CD14-positive monocyte (primary cell): ENCODE data around the gene SHROOM1. TPM values are rescaled to one million over a fixed set of nuclear protein-coding genes. Genes with fewer than 3 reads are reported as not detected.

Experiments used
- DNase-seq, 3 donors: peaks; one replicate each; pipeline ENCODE4 v3.0.0-alpha.2; 2011 to 2022
- H2AFZ ChIP-seq: 2 replicates; pipeline ENCODE4 v1.6.0; 2012; ENCODE audit warnings: mild to moderate bottlenecking, low read depth, low read length, inconsistent platforms; ENCODE audit not compliant: insufficient read depth, poor library complexity, severe bottlenecking
- H3K27ac ChIP-seq, 2 donors: 1 replicate in 1 of 2; 2 replicates in 1 of 2; pipeline ENCODE4 v1.5.1; 2012 to 2013; ENCODE audit warnings: low read length in 2 of 2, control low read depth in 1 of 2, inconsistent platforms in 1 of 2, low read depth in 1 of 2, mild to moderate bottlenecking in 1 of 2
- H3K27me3 ChIP-seq, 2 donors: one replicate each; pipeline versions ENCODE4 v1.6.0 to v1.6.1; 2011 to 2013; ENCODE audit warnings: low read length in 2 of 2; ENCODE audit not compliant: control insufficient read depth in 2 of 2, insufficient read depth in 2 of 2
- H3K36me3 ChIP-seq, 2 donors: replicated peaks in 1 of 2; 1 replicate in 1 of 2; 2 replicates in 1 of 2; pipeline versions ENCODE4 v1.5.1 to v1.6.1; 2012 to 2013; ENCODE audit warnings: low read length in 2 of 2, control low read depth in 1 of 2, inconsistent platforms in 1 of 2, mild to moderate bottlenecking in 1 of 2; ENCODE audit not compliant: insufficient read depth in 2 of 2, control insufficient read depth in 1 of 2
- H3K4me1 ChIP-seq, 2 donors: 1 replicate in 1 of 2; 2 replicates in 1 of 2; pipeline versions ENCODE4 v1.5.1 to v1.6.1; 2012 to 2013; ENCODE audit warnings: low read length in 2 of 2, control low read depth in 1 of 2, inconsistent platforms in 1 of 2, mild to moderate bottlenecking in 1 of 2, moderate library complexity in 1 of 2; ENCODE audit not compliant: insufficient read depth in 2 of 2, control insufficient read depth in 1 of 2
- H3K4me2 ChIP-seq: replicated peaks from 2 replicates; pipeline ENCODE3; 2012; ENCODE audit warnings: low read length, moderate library complexity, mild to moderate bottlenecking; ENCODE audit not compliant: poor library complexity, severe bottlenecking; ENCODE audit errors: extremely low read depth
- H3K4me3 ChIP-seq, 3 experiments: fragments of 200-600 bp in 1 of 3; sonication (generic) in 1 of 3; replicated peaks in 1 of 3; 1 replicate in 2 of 3; 2 replicates in 1 of 3; pipeline ENCODE4 v1.5.1; 2011 to 2013; ENCODE audit warnings: low read length in 3 of 3, mild to moderate bottlenecking in 3 of 3, control low read depth in 2 of 3, low read depth in 2 of 3, inconsistent platforms in 1 of 3, moderate library complexity in 1 of 3
- H3K79me2 ChIP-seq: 2 replicates; pipeline ENCODE4 v1.6.0; 2012; ENCODE audit warnings: mild to moderate bottlenecking, control low read depth, inconsistent platforms, low read length, moderate library complexity; ENCODE audit not compliant: insufficient read depth
- H3K9ac ChIP-seq: 2 replicates; pipeline ENCODE4 v1.6.0; 2017; ENCODE audit warnings: low read length, mild to moderate bottlenecking; ENCODE audit not compliant: insufficient read depth, poor library complexity, severe bottlenecking
- H3K9me3 ChIP-seq, 2 donors: replicated peaks in 1 of 2; 1 replicate in 1 of 2; 2 replicates in 1 of 2; pipeline versions ENCODE4 v1.5.1 to v1.6.1; 2012 to 2013; ENCODE audit warnings: low read length in 2 of 2, control low read depth in 1 of 2; ENCODE audit not compliant: control insufficient read depth in 1 of 2, insufficient read depth in 1 of 2
- H4K20me1 ChIP-seq: 2 replicates; pipeline ENCODE4 v1.6.0; 2012; ENCODE audit warnings: mild to moderate bottlenecking, low read length, control low read depth, moderate library complexity; ENCODE audit not compliant: insufficient read depth
- H3K27ac Mint-ChIP-seq, 7 donors: one replicate each; pipeline ENCODE4 v1.8.0; 2020; ENCODE audit warnings: mild to moderate bottlenecking in 7 of 7, mixed read lengths in 7 of 7, moderate library complexity in 6 of 7, inconsistent platforms in 2 of 7
- H3K27me3 Mint-ChIP-seq, 3 donors: one replicate each; pipeline ENCODE4 v1.8.0; 2021 to 2022; ENCODE audit warnings: low read depth in 3 of 3, mild to moderate bottlenecking in 3 of 3, mixed read lengths in 3 of 3, moderate library complexity in 3 of 3, inconsistent platforms in 1 of 3
- H3K36me3 Mint-ChIP-seq, 2 donors: one replicate each; pipeline ENCODE4 v1.8.0; 2020; ENCODE audit warnings: mixed read lengths in 2 of 2, inconsistent platforms in 1 of 2, mild to moderate bottlenecking in 1 of 2
- H3K4me1 Mint-ChIP-seq: one replicate; pipeline ENCODE4 v1.8.0; 2020; ENCODE audit warnings: mild to moderate bottlenecking, mixed read lengths
- H3K4me3 Mint-ChIP-seq, 2 donors: one replicate each; pipeline ENCODE4 v1.8.0; 2020; ENCODE audit warnings: mild to moderate bottlenecking in 2 of 2, mixed read lengths in 2 of 2, moderate library complexity in 1 of 2
- H3K9me3 Mint-ChIP-seq, 7 donors: one replicate each; pipeline ENCODE4 v1.8.0; 2020 to 2022; ENCODE audit warnings: mixed read lengths in 7 of 7, mild to moderate bottlenecking in 6 of 7, moderate library complexity in 6 of 7, inconsistent platforms in 2 of 7
- WGBS: methylation state at CpG from one replicate; pipeline ENCODE4 v1.1.5; 2013; ENCODE audit warnings: missing lambda C conversion rate; ENCODE audit not compliant: insufficient coverage; 5-methylcytosine and 5-hydroxymethylcytosine counted together
- intact Hi-C, 2 donors: fragments of 100-400 bp; cut with micrococcal nuclease; formaldehyde crosslinking; loops; one replicate each; pipeline versions ENCODE4 v1.15.0 to v1.15.1; 2023
- polyA plus RNA-seq, 3 donors: library from polyadenylated mRNA; depleted of rRNA in 1 of 3; unstranded in 2 of 3; stranded (reverse) in 1 of 3; fragments of 300-500 nt in 2 of 3; fragments of >200 nt in 1 of 3; fragmentation: Illumina TruSeq in 2 of 3; gene quantifications; 1 replicate in 2 of 3; 2 replicates in 1 of 3; pipeline ENCODE4 v1.2.3, GENCODE V29; 2012 to 2021
- TF ChIP-seq, protein P1 (sequence below): fragments of 200-600 bp; IDR thresholded peaks from one replicate; pipeline ENCODE4 v1.8.0; 2022; ENCODE audit warnings: antibody characterized with exemption, mild to moderate bottlenecking

Gene SHROOM1
- polyA plus RNA-seq, 3 donors = 6.4 to 27.0 (median 16.1) TPM

DNA sequence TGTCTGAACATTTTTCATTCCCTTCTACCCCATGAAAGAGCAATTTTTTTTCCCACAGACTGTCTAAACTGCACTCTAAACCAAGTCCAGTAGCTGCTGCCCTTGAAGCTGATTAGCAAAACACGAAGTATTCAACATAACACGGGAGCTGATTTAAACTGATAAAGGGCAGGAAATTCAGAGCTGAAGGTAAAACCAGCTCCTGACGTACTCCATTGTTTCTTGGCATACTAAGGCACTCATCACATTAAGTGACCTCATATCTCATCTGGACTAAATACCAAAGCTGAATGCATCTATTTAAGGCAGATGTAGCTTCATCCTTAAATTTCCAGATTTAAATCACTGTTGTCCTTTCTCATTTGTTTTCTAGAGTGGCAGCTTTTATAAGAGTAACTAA lies 23.9 kb upstream of the SHROOM1 start:
- no peak for DNase-seq
- Mint-ChIP-seq H3K4me1 (no peaks in the 10 kb centered on the region), H3K27me3 (peaks cover 5 to 10% (median 9%) of the 10 kb centered on the region in 3 donors), H3K36me3 (no peaks in the 10 kb centered on the region), H3K27ac (no peak overlapping the region), H3K4me3 (no peak overlapping the region), H3K9me3 (peaks cover 0 to 1% (median 0%) of the 10 kb centered on the region in 7 donors)
- H3K27me3 ChIP-seq = no peaks in the 10 kb centered on the region
- WGBS = 55% methylated on average over 3 of the region's 3 CpGs
- TF ChIP-seq, protein P1, sequence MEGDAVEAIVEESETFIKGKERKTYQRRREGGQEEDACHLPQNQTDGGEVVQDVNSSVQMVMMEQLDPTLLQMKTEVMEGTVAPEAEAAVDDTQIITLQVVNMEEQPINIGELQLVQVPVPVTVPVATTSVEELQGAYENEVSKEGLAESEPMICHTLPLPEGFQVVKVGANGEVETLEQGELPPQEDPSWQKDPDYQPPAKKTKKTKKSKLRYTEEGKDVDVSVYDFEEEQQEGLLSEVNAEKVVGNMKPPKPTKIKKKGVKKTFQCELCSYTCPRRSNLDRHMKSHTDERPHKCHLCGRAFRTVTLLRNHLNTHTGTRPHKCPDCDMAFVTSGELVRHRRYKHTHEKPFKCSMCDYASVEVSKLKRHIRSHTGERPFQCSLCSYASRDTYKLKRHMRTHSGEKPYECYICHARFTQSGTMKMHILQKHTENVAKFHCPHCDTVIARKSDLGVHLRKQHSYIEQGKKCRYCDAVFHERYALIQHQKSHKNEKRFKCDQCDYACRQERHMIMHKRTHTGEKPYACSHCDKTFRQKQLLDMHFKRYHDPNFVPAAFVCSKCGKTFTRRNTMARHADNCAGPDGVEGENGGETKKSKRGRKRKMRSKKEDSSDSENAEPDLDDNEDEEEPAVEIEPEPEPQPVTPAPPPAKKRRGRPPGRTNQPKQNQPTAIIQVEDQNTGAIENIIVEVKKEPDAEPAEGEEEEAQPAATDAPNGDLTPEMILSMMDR = no peak
- H3K9me3 ChIP-seq = no peaks in the 10 kb centered on the region
- H3K4me3 ChIP-seq = no peak overlapping the region
- no peak overlapping the region for H3K9ac ChIP-seq
- H3K4me1 ChIP-seq = no peaks in the 10 kb centered on the region
- no peaks in the 10 kb centered on the region for H4K20me1 ChIP-seq
- intact Hi-C loops = no loop called here
- H3K79me2 ChIP-seq = no peaks in the 10 kb centered on the region
- H2AFZ ChIP-seq = no peak overlapping the region
- no peaks in the 10 kb centered on the region for H3K36me3 ChIP-seq
- no peak overlapping the region for H3K4me2 ChIP-seq
- H3K27ac ChIP-seq = no peak overlapping the region

DNA sequence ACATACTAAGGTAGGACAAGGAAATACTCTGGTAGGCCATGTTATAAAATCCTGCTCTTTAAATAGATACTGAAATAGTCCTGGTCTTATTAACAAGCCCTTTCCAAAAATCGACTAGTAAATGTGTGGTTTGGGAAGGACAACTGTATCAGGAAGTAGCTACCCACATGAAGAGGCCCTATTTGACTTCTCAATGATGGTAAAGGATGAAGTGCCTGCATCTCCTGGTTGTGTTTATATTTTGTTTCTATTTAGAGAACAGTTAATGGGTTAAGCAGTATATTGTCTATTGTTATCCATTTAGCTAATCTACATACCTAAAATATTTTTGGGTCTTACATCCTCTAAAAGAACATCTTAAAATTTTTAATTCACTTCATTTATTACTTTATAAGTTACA lies 23.3 kb upstream of the SHROOM1 start:
- peaks cover 5 to 7% (median 6%) of the 10 kb centered on the region in 3 donors for H3K27me3 Mint-ChIP-seq

More for the DNA sequence above, 23.3 kb upstream of the SHROOM1 start:
- Mint-ChIP-seq H3K4me1 (no peaks in the 10 kb centered on the region), H3K4me3 (no peak overlapping the region), H3K9me3 (peaks cover 0 to 1% (median 0%) of the 10 kb centered on the region in 7 donors), H3K36me3 (no peaks in the 10 kb centered on the region), H3K27ac (no peak overlapping the region)
- Histone ChIP-seq H3K27ac (no peak overlapping the region), H3K9ac (no peak overlapping the region), H4K20me1 (no peaks in the 10 kb centered on the region), H3K36me3 (no peaks in the 10 kb centered on the region), H3K9me3 (no peaks in the 10 kb centered on the region), H2AFZ (no peak overlapping the region), H3K4me1 (no peaks in the 10 kb centered on the region), H3K27me3 (no peaks in the 10 kb centered on the region), H3K4me3 (no peak overlapping the region), H3K79me2 (no peaks in the 10 kb centered on the region), H3K4me2 (no peak overlapping the region)
- TF ChIP-seq, protein P1 = no peak
- no CpG with 5 or more reads among the region's 1 CpG for WGBS
- DNase-seq = no peak
- intact Hi-C loops = no loop called here
